ENCODE data around the gene RPL37.

RPL37 gene

GRCh38 chr5:40798012-40798800 is 36.8 kb downstream of the RPL37 start, which contains the start of gene PRKAA1 (continued):
- TF ChIP-seq ZNF645 (tag by site-specific recombination; IDR thresholded peaks at IDR 0.05) (no peak), SP2 (tag by site-specific recombination; IDR thresholded peaks at IDR 0.05) (peak; percentile 81), KLF1 (tag by site-specific recombination; IDR thresholded peaks at IDR 0.05) (peak; percentile 45), ZBTB20 (tag by site-specific recombination; IDR thresholded peaks at IDR 0.05) (no peak; the same call in 1 of the 2 replicates), HOXD13 (CRISPR knock-in tag; IDR thresholded peaks at IDR 0.05; ENCODE audit: borderline replicate concordance) (no peak), OSR2 (tag by site-specific recombination; IDR thresholded peaks at IDR 0.05) (no peak), ZNF214 (tag by site-specific recombination; IDR thresholded peaks at IDR 0.05; ENCODE audit: borderline replicate concordance) (no peak), ZNF221 (tag by site-specific recombination; IDR thresholded peaks at IDR 0.05; ENCODE audit: borderline replicate concordance) (no peak), ZNF324 (tag by site-specific recombination; IDR thresholded peaks at IDR 0.05) (peak; percentile 31; the same call in 1 of the 2 replicates), EGR2 (tag by site-specific recombination; IDR thresholded peaks at IDR 0.05; ENCODE audit: low read depth) (peak; percentile 81), ZNF398 (tag by site-specific recombination; IDR thresholded peaks at IDR 0.05) (peak; percentile 51; the same call in 1 of the 2 replicates), ZSCAN4 (tag by site-specific recombination; IDR thresholded peaks at IDR 0.05) (0 out of 2 replicates have a peak, but pooled peaks have one; percentile 15), TCF7L2 (IDR thresholded peaks at IDR 0.05; ENCODE audit: borderline replicate concordance, low read depth, low read length) (no peak), ZNF571 (tag by site-specific recombination; IDR thresholded peaks at IDR 0.05) (no peak), HIC1 (tag by site-specific recombination; IDR thresholded peaks at IDR 0.05) (peak; percentile 89), ZNF837 (tag by site-specific recombination; IDR thresholded peaks at IDR 0.05) (no peak), ZNF19 (tag by site-specific recombination; IDR thresholded peaks at IDR 0.05; ENCODE audit: low read depth) (no peak), ZNF2 (tag by site-specific recombination; IDR thresholded peaks at IDR 0.05) (peak; percentile 76), ZNF280C (tag by site-specific recombination; IDR thresholded peaks at IDR 0.05) (no peak), ZNF174 (tag by site-specific recombination; IDR thresholded peaks at IDR 0.05) (no peak), ZNF544 (tag by site-specific recombination; IDR thresholded peaks at IDR 0.05) (no peak), MEIS1 (CRISPR knock-in tag; IDR thresholded peaks at IDR 0.05; ENCODE audit: borderline replicate concordance) (no peak), KLF17 (tag by site-specific recombination; IDR thresholded peaks at IDR 0.05) (0 out of 2 replicates have a peak, but pooled peaks have one; percentile 22), ZNF843 (tag by site-specific recombination; IDR thresholded peaks at IDR 0.05) (no peak; the same call in 1 of the 2 replicates), ZBTB7A (tag by site-specific recombination; IDR thresholded peaks at IDR 0.05; ENCODE audit: low read depth) (no peak), ZNF629 (tag by site-specific recombination; IDR thresholded peaks at IDR 0.05) (peak; percentile 66; the same call in 1 of the 2 replicates)

Data from HEK293 (cell line).